Fibroblast of skin of back (primary cell): ENCODE measurements around the gene NAP1L4.
"Not testable (repeated sequence)": the region's sequence is repeated elsewhere in the genome, so short reads cannot be mapped to it uniquely, and the experiment has no call there.

Experiments used
- DNase-seq: peaks from one replicate; pipeline ENCODE4 v3.0.0-alpha.2; 2013

NAP1L4 gene

DNA sequence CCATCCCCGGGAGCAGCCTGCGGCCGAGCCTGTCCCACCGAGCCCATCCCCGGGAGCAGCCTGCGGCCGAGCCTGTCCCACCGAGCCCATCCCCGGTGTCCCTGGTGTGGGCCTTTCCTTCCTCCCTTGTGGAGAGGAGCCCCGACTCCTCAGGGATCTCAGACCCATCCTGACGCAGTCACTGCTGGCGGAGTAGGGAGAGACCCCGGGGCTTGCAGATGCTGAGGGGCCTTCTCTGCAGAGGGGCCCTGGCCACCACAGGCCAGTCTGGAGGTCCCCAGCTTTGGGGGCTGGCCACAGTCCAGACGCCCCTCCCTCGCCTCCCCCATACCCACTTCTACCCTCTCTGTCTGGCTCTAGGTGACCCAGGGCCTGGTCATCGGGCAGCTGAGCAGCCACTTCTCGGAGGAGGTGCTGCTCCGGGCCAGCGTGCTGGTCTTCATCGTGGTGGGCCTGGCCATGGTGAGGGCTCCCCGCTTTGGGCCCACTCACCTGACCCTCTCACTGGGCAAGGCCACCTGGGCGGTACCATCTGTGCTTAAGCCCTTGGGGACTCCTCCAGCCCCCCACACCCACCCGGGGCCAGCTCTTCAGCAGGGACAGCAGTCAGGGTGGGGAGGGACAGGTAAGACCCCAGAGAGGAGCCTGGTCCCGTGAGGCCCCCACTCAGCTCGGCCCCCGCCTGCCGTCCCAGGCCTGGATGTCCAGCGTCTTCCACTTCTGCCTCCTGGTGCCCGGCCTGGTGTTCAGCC, 70.2 kb downstream of the NAP1L4 start:
- no peak for DNase-seq

DNA sequence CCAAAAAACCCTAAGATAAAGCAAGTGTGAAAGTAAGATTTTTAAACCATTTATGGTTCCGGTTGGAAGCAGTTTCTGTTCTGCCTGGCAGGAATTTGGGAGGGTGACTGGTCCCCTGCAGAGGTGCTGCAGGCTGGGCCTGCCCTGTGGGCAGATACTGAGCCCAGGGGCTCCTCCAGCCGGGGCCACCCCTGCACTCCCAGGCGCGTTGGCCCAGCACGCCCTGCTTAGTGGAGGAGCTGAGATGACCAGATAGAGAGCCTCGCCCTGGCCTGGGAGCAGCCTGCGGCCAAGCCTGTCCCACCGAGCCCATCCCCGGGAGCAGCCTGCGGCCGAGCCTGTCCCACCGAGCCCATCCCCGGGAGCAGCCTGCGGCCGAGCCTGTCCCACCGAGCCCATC, 70.9 kb downstream of the NAP1L4 start:
- no peak for DNase-seq

DNA sequence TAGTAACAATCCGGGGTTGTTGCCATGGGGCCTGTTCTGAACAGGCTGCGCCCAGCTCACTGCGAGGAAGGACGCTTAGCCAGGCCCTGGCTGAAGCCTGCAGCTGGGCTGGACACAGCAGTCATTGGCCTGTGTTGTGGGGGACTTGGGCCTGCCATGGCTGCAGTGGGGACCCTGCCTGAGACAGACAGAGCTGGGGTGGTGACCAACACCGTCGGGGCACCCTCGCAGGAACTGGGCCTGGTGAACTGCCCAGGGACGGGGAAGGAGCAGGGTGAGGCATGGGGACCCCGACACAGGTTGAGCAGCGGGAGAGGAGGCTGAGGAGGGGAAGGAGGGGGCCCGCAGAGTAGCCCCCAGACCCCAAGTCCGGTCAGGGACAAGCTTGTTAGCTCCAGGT, 71.8 kb downstream of the NAP1L4 start:
- no peak for DNase-seq

DNA sequence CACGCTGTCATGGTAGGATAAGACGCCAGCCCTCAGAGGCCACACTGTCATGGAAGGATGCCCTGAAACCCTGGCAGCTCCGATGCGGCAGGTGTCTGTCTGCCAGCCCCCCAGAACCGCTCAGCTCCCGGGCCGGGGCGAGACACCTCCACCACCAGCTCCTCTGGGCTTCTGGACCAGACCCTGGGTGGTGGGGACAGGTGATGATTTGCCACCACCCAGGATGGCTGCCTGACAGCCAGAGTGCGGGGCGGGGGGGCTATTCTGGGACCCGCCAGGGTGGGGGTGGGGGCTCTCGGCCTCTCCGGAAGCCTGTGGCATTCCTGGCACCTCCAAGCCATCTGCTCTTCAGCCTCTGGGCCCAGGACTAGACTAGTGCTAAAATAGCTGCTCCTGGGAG, 72.3 kb downstream of the NAP1L4 start:
- DNase-seq, result no peak

DNA sequence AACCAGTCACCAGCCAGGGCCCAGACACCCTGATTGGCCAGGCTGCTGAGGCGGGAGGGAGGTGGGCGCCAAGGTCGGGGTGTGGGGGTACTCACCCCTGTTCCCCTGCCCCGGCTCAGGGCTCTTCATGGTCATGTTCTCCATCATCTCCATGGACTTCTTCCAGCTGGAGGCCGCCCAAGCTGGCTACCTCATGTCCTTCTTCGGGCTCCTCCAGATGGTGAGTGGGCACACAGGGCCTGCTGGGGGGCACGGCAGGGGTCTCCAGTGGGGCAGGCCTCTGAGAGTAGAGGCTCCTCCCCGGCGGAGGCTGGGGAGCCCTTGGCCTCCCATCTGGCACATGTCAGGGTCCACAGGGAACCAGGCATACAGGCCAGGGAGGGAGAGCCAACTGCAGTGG, 72.9 kb downstream of the NAP1L4 start:
- DNase-seq, result no peak

DNA sequence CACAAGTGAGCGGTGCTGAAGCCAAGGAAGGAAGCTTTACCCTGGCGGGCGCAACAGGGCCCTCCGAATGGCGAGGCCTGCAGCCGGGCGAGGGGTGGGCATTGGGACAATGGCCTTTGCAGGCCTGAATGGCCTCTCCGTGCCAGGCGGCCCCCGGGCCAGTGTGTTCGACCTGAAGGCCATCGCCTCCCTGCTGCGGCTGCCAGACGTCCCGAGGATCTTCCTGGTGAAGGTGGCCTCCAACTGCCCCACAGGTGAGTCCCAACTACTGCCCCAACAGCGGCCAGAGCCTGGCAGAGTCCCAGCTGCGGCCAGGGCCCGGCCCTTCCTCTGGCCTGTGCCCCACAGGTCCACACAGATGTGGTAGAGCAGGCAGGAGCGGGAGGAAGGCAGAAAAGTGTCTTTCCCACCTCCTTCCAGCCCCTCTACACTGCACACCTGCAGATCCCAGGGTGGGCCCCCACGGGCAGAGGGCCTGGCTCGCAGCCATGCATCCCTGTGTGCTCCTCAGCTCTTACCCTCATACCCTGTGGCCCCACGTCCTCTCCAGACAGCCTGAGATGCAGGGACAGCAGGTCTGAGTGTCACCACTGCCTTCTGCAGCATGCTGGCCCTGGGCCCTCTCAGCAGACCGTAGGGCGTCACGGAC, 74.2 kb downstream of the NAP1L4 start:
- no peak for DNase-seq

DNA sequence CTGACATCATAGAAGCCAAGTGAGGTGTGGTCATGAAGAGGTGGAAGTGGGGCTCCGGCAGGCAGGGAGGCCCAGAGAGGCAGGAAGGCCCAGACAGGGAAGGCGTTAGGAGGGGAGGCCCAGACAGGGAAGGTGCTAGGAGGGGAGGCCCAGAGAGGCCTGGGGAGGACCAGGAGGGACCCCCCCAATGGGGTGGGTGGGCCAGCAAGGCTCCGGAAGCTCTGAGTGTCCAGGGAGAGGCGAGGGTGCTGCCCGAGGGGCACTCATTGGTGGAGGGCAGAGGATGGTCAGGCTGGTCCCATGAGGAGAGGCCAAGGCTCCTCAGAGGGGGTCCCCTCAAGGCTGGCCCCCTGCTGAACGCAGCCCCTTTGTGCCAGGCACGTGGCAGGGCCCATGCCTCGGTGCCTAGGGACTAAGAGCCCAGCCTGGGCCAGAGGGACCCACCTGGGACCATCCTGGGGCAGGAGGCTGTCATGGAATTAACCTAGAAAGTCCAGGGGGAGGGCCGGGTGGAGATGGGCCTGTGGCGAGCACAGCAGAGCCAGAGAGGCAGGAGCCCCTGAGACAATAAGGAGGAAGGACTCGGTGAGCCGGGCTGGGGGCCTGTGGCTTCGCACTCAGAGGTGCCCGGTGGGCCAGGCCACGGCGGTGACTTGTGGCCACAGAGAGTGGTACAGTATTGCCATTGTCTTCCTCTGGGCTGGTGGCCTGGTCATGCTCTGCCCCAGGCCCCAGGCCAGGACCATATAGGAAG, 75.1 kb downstream of the NAP1L4 start:
- no peak for DNase-seq

DNA sequence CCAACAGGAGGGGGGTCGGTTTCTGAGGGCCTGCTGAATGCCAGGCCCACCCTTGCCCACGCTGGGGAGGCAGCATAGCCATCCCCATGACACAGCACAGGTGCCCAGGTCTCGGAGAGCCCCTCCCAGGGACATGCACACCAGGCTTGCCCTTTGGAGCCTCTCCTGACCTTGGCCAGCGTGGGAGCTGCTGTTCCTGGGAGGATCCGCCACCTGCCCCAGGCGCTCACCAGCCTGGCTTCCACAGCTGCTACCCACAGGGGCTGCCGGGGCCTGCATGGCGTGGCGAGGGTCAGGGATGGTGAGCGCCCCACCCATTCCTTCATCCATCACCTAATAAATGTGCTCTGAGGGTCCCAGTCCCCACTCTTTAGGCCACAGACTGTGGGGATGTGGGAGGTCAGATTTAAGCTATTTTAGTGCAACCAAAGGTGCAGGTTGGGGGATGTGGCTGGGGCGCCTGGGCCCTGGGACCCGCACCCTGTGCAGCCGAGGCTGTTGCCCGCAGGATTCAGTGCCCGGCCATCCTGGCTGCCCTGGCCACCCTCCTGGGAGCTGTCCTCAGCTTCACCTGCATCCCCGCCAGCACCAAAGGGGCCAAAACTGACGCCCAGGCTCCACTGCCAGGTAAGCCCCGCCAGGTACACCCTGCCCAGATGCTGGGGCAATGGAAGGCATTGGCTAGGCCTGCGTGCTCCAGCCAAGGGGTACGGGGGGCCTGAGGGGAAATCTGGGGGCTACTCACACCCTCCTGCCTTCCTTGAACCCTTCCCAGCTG, 75.8 kb downstream of the NAP1L4 start:
- no peak for DNase-seq

DNA sequence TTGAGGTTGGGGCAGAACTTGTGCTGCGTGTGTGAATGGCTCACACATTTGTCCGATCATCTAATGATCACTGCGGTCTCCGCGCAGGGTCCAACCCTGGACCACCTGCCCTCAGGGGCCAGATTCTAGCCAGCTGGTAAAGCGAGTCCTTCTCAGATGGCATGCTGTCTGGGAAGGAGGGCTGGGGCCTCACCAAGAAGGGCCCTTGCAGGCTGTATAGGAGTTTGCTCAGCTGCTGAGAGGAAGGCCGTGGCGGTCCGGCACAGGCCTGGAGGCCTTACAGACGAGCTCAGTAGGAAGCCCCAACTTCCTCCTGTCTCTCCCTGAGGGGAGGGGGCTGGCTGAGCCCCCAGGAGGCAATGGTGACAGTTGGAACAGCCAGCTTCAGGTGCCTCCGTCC, 76.7 kb downstream of the NAP1L4 start:
- DNase-seq, result no peak

DNA sequence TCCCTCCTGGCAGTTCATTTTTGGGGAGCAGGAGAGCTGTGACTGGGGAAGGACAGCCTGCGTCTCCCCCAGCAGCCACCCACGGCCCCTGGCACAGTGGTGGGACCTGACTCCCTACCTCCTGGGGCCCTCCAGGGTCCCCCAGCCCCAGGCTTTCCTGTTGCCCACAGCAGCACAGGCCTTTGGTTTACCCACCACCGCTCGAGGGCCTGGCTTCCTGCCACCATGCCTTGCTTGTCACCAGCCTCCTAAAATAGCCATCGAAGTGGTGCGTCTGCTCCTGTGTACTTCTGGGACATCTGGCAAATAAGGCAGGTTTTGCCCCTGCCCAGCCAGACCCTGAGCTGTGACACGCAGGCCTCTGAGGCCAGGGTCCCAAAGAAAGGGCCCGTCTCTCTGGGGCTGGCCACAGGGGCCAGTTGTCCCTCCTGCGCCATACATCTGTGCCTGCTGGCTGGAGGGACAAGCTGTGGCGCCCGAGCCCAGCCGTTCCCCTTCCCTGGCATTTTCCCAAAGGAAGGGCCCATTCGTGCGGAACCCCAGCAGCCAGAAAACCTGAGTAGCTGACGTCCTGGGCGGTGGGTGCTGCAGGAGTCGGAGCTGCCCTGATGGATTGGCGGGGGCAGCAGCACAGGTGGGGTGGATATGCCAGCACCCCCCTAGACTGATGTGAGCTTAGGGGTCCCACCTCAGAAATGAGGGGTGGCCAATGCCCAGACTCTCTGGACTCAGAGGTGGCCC, 77.5 kb downstream of the NAP1L4 start:
- peak; percentile 33 for DNase-seq

DNA sequence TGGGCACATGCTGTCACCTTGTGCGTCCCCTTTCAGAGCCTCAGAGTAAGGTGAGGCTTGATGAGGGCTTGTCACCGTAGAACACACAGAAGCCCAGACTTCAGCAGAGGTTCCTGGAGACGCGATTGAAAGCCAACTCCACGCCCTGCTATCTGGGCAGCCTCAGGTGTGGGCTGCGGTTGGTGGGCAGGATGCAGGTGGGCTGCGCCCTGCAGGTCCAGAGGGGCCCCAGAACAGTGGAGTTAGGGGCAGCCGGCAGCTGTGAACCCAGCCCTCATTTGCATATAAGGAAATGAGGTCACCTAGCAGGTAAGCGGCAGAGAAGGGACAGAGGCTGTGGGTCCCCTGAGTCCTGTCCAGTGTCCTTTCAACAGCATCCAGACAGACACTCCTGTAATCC, 78.4 kb downstream of the NAP1L4 start:
- no peak for DNase-seq

DNA sequence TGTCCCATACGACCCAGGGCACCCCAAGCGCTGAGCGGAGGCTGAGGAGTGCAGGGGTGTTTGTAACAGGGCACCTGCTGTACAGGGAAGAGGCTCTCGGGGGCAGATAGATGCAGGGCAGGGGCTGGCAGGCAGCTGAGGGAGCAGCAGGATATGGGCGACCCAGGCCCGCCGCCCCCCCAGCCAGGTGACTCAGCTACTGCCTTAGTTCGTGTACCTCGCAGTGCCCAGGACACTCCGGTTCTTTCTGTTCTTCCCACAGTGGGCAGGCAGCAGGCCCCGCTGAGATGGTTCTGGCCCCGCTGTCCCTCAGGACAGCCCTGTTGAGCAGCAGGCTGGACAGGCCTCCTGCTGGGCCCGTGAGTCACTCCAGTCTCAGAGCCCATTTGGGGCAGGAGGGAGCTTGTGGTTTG, 79.1 kb downstream of the NAP1L4 start:
- DNase-seq, result peak; percentile 75

DNA sequence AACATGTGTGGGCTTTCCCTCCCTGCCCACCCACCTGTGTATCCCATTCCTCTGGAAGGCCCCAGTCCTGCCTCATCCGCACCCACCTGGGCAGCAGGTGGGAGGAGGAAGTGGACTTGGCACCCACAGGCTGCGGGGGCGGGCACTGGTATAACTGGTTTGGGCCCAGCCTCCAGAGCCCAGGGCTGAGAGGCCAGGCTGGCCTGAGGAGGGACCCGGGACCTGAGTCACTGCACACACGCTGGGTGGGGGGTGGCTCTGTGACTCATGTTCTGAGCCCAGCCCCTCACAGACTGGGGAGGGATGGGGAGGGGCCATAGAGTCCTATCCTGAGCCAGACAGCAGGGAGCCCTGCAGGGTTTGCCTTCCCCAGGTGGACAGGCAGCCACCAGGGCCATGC, 79.6 kb downstream of the NAP1L4 start:
- DNase-seq, result peak; percentile 94

DNA sequence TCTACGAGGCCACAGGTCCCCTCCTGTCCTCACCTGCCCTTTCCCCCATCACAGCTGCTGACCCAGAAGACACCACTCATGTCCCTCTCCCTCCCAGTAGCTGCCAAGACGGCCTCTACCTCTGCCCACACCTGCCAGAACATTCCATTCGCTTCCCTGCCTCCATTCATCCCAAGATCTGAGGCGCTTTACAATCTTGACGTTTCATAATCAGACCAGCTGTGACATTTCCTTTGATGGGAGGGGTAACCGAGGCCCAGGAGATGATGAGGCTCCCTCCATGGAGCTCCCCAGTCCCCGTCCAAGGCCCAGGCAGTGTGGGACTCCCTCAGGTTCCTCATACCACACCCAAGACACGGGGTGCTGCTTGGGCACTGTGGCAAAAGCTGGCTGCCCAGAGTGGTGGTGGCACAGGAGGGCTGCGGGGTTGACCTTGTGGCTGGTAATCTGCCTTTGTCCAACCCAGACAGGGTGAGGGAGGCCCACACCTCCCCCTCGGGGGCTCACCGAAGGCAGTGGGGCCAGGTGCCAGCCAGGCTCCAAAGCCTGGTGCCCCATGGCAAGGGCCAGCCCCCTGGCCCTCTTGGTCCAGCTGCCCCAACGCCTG, 80.2 kb downstream of the NAP1L4 start:
- no peak for DNase-seq

DNA sequence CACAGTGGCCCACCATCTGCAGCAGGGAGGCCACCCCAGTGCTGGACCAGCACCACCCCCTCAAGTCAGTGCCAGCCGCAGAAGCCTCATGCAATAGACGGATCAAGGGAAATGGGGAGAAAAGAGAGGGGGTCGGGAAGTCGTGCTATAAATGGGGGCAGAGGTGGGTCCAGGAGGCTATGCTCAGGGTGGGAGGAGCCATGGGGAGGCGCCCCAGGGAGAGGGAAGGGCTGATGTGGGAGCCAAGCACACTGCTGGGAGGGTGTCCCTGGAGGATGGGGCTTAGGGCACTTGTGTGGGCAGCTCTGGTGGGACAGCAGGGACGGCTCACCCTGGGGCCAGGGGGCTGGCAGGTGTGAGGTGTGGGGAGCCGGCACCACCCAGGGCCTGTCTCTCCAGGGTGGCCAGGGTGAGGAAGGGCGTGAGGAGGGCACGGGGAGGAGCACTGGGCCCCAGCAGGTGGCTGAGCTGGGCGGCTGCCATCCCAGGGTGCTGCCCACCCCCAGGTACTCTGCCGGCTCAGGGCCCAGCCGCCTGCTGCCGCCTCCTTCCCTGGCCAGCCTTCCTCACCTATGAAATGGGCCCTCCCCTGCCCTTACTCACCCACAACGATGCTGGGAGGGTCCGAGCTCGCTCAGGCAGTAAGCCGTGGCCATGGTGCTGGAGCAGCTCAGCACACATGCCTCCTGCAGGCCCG, 80.9 kb downstream of the NAP1L4 start:
- no peak for DNase-seq

DNA sequence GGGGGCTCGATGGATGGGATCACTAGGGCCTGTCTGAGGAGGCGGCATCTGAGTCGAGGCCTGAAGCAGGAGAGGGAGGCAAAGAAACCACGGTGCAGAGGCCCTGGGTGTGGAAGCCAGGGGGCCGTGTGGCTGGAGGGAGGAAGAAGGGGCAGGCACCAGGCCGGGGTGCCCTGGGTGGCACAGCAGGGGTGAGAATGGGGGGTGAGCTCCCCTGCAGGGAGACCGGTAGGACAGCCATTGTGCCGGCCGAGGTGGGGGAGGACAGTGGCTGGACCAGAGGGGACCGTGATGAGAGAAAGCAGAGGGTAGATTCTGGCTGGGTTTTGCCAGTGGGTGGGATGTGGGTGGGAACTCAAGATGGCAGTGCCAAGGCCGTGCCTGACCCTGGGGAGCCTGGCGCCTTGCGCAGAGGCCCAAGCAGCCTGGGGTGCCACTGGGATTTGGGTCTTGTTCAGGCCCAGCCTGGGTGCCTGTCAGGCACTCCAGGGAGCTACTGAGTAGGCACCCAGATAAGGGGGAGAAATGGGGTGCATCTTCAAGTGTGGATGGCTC, 81.7 kb downstream of the NAP1L4 start:
- no peak for DNase-seq

DNA sequence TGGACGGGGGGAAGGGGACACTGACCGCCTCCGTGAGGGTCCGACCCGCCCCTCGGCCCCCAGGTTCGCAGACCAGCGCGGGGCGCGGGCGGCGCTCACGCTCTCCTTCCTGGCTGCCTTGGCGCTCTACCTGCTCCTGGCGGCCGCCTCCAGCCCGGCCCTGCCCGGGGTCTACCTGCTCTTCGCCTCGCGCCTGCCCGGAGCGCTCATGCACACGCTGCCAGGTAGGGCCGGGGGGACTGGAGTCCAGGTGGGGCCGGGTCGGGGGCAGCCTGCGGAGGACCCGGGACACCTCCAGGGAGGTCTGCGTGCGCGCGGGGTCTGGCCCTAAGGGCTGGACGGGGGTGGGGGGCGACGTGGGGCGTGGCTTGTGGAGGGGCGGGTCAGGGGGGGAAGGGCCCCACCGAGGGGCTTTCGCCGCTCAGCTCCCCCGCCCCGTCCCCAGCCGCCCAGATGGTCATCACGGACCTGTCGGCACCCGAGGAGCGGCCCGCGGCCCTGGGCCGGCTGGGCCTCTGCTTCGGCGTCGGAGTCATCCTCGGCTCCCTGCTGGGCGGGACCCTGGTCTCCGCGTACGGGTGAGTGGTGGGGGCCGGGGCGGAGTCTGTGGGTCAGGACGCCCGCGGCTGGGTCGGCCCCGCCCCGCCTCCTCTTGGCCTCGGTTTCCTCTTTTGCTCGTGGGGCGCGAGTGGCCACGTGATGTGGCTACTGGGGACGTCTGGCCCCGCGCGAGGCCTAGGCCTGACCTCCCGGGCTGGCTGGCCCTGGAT, 82.8 kb downstream of the NAP1L4 start:
- no peak for DNase-seq

DNA sequence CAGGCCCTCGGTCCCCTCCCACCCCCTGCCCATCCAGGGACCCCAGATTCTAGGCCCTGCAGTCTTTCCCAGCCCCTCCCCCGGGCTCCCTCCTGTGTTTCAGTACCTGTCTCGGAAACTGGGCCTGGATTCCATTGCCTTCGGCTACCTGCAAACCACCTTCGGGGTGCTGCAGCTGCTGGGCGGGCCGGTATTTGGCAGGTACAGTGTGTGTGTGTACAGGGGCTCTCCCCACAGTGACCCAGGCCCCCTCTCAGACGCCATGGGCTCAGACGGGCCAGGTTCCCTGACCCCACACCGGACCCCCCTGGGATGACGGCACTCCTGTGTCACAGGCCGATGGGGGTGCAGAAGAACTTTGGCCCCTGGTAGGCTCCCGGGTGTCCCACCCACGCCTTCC, 84.0 kb downstream of the NAP1L4 start:
- no peak for DNase-seq

DNA sequence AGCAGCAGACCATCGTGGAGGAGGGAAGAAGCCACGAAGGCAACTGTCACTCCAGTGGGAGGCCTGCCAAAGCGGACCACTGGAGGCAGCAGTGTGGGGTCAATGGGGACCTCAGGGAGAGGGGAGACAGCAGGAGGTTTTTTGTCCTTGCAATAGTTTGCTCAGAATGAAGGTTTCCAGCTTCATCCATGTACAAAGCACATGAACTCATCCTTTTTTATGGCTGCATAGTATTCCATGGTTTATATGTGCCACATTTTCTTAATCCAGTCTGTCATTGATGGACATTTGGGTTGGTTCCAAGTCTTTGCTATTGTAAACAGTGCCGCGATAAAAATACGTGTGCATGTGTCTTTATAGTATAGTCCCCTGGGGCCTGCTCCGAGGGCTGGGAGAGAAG, 86.8 kb downstream of the NAP1L4 start:
- not testable (repeated sequence) for DNase-seq
